PC-9 (cell line): ENCODE results near the gene TFEC.

Experiments used
- EZH2 ChIP-seq: fragments of 200-600 bp; sonication (generic); IDR thresholded peaks from 2 replicates; pipeline ENCODE4 v1.8.0; 2017; ENCODE audit warnings: antibody characterized with exemption, low read depth
- TF ChIP-seq, protein P1 (sequence below): fragments of 200-600 bp; sonication (generic); conservative IDR thresholded peaks from 2 replicates; pipeline ENCODE4 v1.6.1; 2017; ENCODE audit warnings: mixed run types, antibody characterized with exemption, mild to moderate bottlenecking, moderate library complexity

DNA sequence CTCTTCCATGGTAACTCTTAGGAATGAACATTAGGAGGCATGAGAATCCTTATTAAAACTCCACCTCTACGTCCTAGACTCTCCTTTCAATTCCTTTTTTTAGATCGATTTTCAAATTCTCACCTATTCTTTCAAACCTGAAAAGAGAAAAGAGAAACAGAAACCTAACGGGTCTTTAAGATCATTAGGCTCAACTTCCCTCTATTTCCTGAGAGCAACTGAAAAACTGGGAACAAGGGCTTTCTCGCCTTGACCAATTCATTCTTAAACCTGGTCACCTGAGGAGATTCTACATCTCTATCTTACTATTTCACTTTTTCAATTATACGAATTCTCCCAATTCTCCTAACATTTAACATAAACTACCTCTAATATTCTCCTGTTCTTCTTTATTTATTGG, 2.8 kb downstream of the TFEC start:
- TF ChIP-seq, protein P1, sequence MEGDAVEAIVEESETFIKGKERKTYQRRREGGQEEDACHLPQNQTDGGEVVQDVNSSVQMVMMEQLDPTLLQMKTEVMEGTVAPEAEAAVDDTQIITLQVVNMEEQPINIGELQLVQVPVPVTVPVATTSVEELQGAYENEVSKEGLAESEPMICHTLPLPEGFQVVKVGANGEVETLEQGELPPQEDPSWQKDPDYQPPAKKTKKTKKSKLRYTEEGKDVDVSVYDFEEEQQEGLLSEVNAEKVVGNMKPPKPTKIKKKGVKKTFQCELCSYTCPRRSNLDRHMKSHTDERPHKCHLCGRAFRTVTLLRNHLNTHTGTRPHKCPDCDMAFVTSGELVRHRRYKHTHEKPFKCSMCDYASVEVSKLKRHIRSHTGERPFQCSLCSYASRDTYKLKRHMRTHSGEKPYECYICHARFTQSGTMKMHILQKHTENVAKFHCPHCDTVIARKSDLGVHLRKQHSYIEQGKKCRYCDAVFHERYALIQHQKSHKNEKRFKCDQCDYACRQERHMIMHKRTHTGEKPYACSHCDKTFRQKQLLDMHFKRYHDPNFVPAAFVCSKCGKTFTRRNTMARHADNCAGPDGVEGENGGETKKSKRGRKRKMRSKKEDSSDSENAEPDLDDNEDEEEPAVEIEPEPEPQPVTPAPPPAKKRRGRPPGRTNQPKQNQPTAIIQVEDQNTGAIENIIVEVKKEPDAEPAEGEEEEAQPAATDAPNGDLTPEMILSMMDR: no peak
- TF ChIP-seq EZH2: no peak
